GM12891 (cell line): ENCODE results near the gene RAB8A.

Experiments used
- DNase-seq: peaks from one replicate; pipeline ENCODE4 v3.0.0; 2011; ENCODE audit warnings: low spot score; ENCODE audit not compliant: insufficient read length
- FAIRE-seq: peaks from 2 replicates; lab custom pipeline; 2011; peaks lifted over from hg19 to GRCh38; lab: Jason Lieb, UNC
- PAX5 ChIP-seq: IDR thresholded peaks from 2 replicates; pipeline ENCODE4 v1.6.1; 2011; ENCODE audit warnings: low read length, moderate library complexity, mild to moderate bottlenecking; ENCODE audit not compliant: insufficient read depth, severe bottlenecking
- POLR2A ChIP-seq: IDR thresholded peaks from 2 replicates; pipeline ENCODE4 v1.6.1; 2011; ENCODE audit warnings: low read depth, low read length, control low read depth
- POLR2AphosphoS5 ChIP-seq: IDR thresholded peaks from 2 replicates; pipeline ENCODE4 v1.6.1; 2011; ENCODE audit warnings: low read depth, low read length, control low read depth
- POU2F2 ChIP-seq: IDR thresholded peaks from 2 replicates; pipeline ENCODE4 v1.6.1; 2011; ENCODE audit warnings: low read depth, mild to moderate bottlenecking, control low read depth, low read length, moderate library complexity
- SPI1 ChIP-seq: IDR thresholded peaks from 2 replicates; pipeline ENCODE4 v1.6.1; 2011; ENCODE audit warnings: low read depth, low read length, control low read depth
- TAF1 ChIP-seq: IDR thresholded peaks from 2 replicates; pipeline ENCODE4 v1.6.1; 2011; ENCODE audit warnings: low read depth, low read length, control low read depth

Gene RAB8A

GRCh38 chr19:16154557-16154956 is 42.9 kb downstream of the RAB8A start:
- TF ChIP-seq POU2F2 (no peak), POLR2AphosphoS5 (no peak), POLR2A (no peak)
- DNase-seq (no peak), FAIRE-seq (no peak)

GRCh38 chr19:16155128-16155527 is 43.4 kb downstream of the RAB8A start:
- TF ChIP-seq SPI1 (no peak), POLR2AphosphoS5 (no peak), POU2F2 (no peak), TAF1 (no peak)
- FAIRE-seq (peak; percentile 23), DNase-seq (no peak)

- TF ChIP-seq POLR2A (no peak), TAF1 (no peak), SPI1 (no peak), POU2F2 (no peak), POLR2AphosphoS5 (no peak), PAX5 (no peak)
- no peak for FAIRE-seq
- no peak for DNase-seq
Observed at GRCh38 chr19:16156904-16157303, 45.2 kb downstream of the RAB8A start.

GRCh38 chr19:16157601-16158000 is 45.9 kb downstream of the RAB8A start:
- FAIRE-seq (no peak), DNase-seq (no peak)
- TF ChIP-seq POLR2AphosphoS5, result peak; percentile 68
- TF ChIP-seq POU2F2, result no peak
- no peak for TF ChIP-seq PAX5
- no peak for TF ChIP-seq POLR2A
- TF ChIP-seq TAF1, result no peak
- TF ChIP-seq SPI1, result no peak

- TF ChIP-seq POLR2AphosphoS5, result no peak
- TF ChIP-seq PAX5, result no peak
- TF ChIP-seq POLR2A, result no peak
- TF ChIP-seq SPI1, result no peak
- TF ChIP-seq POU2F2, result no peak
- TF ChIP-seq TAF1, result no peak
- DNase-seq, result no peak
- no peak for FAIRE-seq
Observed at GRCh38 chr19:16159655-16160054, 48.0 kb downstream of the RAB8A start.

- TF ChIP-seq POLR2AphosphoS5 (0 out of 2 replicates have a peak, but pooled peaks have one; percentile 11), SPI1 (no peak), PAX5 (no peak), POU2F2 (0 out of 2 replicates have a peak, but pooled peaks have one; percentile 12), POLR2A (0 out of 2 replicates have a peak, but pooled peaks have one; percentile 11), TAF1 (no peak)
- FAIRE-seq (peak; percentile 13), DNase-seq (no peak)
Observed at GRCh38 chr19:16160445-16160942, 48.8 kb downstream of the RAB8A start.

- TF ChIP-seq POU2F2, result no peak
- TF ChIP-seq TAF1, result no peak
- TF ChIP-seq POLR2AphosphoS5, result no peak
- no peak for TF ChIP-seq SPI1
- TF ChIP-seq PAX5, result no peak
- no peak for TF ChIP-seq POLR2A
- DNase-seq (no peak), FAIRE-seq (no peak)
Observed at GRCh38 chr19:16160943-16161560, 49.4 kb downstream of the RAB8A start.

GRCh38 chr19:16161840-16162239 is 50.2 kb downstream of the RAB8A start:
- DNase-seq, result no peak
- FAIRE-seq, result no peak
- TF ChIP-seq TAF1, result no peak

GRCh38 chr19:16164222-16164890 is 52.7 kb downstream of the RAB8A start:
- DNase-seq (no peak), FAIRE-seq (no peak)
- no peak for TF ChIP-seq POU2F2
- TF ChIP-seq TAF1, result no peak
- no peak for TF ChIP-seq POLR2AphosphoS5
- no peak for TF ChIP-seq PAX5
- TF ChIP-seq POLR2A, result no peak
- no peak for TF ChIP-seq SPI1

- TF ChIP-seq POLR2A (no peak), PAX5 (no peak), POLR2AphosphoS5 (no peak), POU2F2 (no peak), TAF1 (no peak), SPI1 (no peak)
- DNase-seq (no peak), FAIRE-seq (no peak)
Observed at GRCh38 chr19:16166417-16166816, 54.7 kb downstream of the RAB8A start.
